ENCODE measurements around the gene C1RL.

GRCh38 chr12:7073946-7074345 is 35.1 kb downstream of the C1RL start:
- no peak for TF ChIP-seq CEBPB (IDR thresholded peaks at IDR 0.05; ENCODE audit: low read depth)
- no peak for TF ChIP-seq POLR2A (IDR thresholded peaks at IDR 0.05; ENCODE audit: borderline replicate concordance, extremely low read depth, insufficient read depth, insufficient read length)
- TF ChIP-seq EZH2phosphoT487 (IDR thresholded peaks at IDR 0.05; ENCODE audit: borderline replicate concordance) = no peak
- no peak for TF ChIP-seq POLR2AphosphoS5 (IDR thresholded peaks at IDR 0.05; ENCODE audit: low read depth, low read length)
- no peak for TF ChIP-seq REST (IDR thresholded peaks at IDR 0.05; ENCODE audit: low read depth)
- no peak for TF ChIP-seq CTCF (IDR thresholded peaks at IDR 0.05 in 2 of 3, conservative IDR thresholded peaks at IDR 0.05 in 1 of 3; ENCODE audit: borderline replicate concordance in 1 of 3, insufficient read depth in 1 of 3, low read depth in 2 of 3, low read length in 2 of 3)
- no peak for TF ChIP-seq RAD21 (IDR thresholded peaks at IDR 0.05; ENCODE audit: low read depth)
- no peak for TF ChIP-seq SIN3A (IDR thresholded peaks at IDR 0.05; ENCODE audit: low read depth)
- no peak for TF ChIP-seq MAX (IDR thresholded peaks at IDR 0.05)
- no peak for TF ChIP-seq ATF3 (IDR thresholded peaks at IDR 0.05)
- TF ChIP-seq YY1 (IDR thresholded peaks at IDR 0.05; ENCODE audit: extremely low read depth, insufficient replicate concordance, low read depth, low read length) = no peak
- no peak for TF ChIP-seq EZH2 (IDR thresholded peaks at IDR 0.05)
